ENCODE measurements around the gene CHD9NB. TPM values are rescaled to one million over a fixed set of nuclear protein-coding genes. Genes with fewer than 3 reads are reported as not detected.

Gene CHD9NB
- total and polyA plus RNA-seq, 9 of the 15 experiments (the other 6 are each of a cell fraction or from before 2014, with no cell fraction given): 0.06 to 0.10 (median 0.07) TPM; not detected in 6

GRCh38 chr16:53083119-53083518 is 30.4 kb upstream of the CHD9NB start (continued):
- no peak for TF ChIP-seq MLX (CRISPR knock-in tag; conservative IDR thresholded peaks at IDR 0.05)
- no peak for TF ChIP-seq MCM5 (IDR thresholded peaks at IDR 0.05; ENCODE audit: low read depth)
- no peak for TF ChIP-seq SOX6 (IDR thresholded peaks at IDR 0.05)
- TF ChIP-seq THAP7 (CRISPR knock-in tag; IDR thresholded peaks at IDR 0.05): no peak
- no peak for TF ChIP-seq ZNF398 (CRISPR knock-in tag; IDR thresholded peaks at IDR 0.05)
- TF ChIP-seq LCOR (CRISPR knock-in tag; IDR thresholded peaks at IDR 0.05): no peak
- TF ChIP-seq MAFF (IDR thresholded peaks at IDR 0.05; ENCODE audit: low read length): no peak
- TF ChIP-seq ZNF24 (IDR thresholded peaks at IDR 0.05): peak; percentile 16; the same call in 1 of the 2 replicates
- TF ChIP-seq CEBPZ (IDR thresholded peaks at IDR 0.05; ENCODE audit: borderline replicate concordance, low read depth, low read length): no peak
- TF ChIP-seq TFE3 (CRISPR knock-in tag; IDR thresholded peaks at IDR 0.05): no peak
- no peak for TF ChIP-seq DDX20 (tag; IDR thresholded peaks at IDR 0.05; ENCODE audit: low read depth)
- TF ChIP-seq NCOA1 (IDR thresholded peaks at IDR 0.05; ENCODE audit: low read depth): no peak
- TF ChIP-seq CBFA2T3 (IDR thresholded peaks at IDR 0.05): peak; percentile 87
- peak; percentile 85 for TF ChIP-seq ZNF184 (CRISPR knock-in tag; IDR thresholded peaks at IDR 0.05)
- TF ChIP-seq PML (IDR thresholded peaks at IDR 0.05; ENCODE audit: low read length): no peak
- TF ChIP-seq ATF4 (CRISPR knock-in tag; IDR thresholded peaks at IDR 0.05): no peak
- no peak for TF ChIP-seq ZNF408 (CRISPR knock-in tag; IDR thresholded peaks at IDR 0.05; ENCODE audit: low read depth)
- TF ChIP-seq POLR3G (IDR thresholded peaks at IDR 0.05; ENCODE audit: extremely low read depth, insufficient read length, insufficient replicate concordance): no peak
- TF ChIP-seq RBM34 (IDR thresholded peaks at IDR 0.05; ENCODE audit: borderline replicate concordance, insufficient read depth, low read length): no peak
- 0 out of 2 replicates have a peak, but pooled peaks have one; percentile 2 for TF ChIP-seq TEAD2 (tag; IDR thresholded peaks at IDR 0.05)
- no peak for TF ChIP-seq PHF8 (IDR thresholded peaks at IDR 0.05; ENCODE audit: borderline replicate concordance, low read length)
- no peak for TF ChIP-seq E2F3 (CRISPR knock-in tag; IDR thresholded peaks at IDR 0.05)

Measured in K562 (cell line).